KMS-11 (cell line): ENCODE data around the gene OBSCN.

Experiments
- H2AFZ ChIP-seq: fragments of 200-600 bp; sonication (generic); 2 replicates; pipeline ENCODE4 v1.6.1; 2016; ENCODE audit warnings: antibody characterized with exemption, mixed run types, low read depth
- H3K27ac ChIP-seq: fragments of 200-600 bp; sonication (generic); 2 replicates; pipeline ENCODE4 v1.6.1; 2016; ENCODE audit warnings: mild to moderate bottlenecking, mixed run types
- H3K27me3 ChIP-seq: fragments of 200-600 bp; sonication (generic); 2 replicates; pipeline ENCODE4 v1.6.1; 2017; ENCODE audit warnings: mild to moderate bottlenecking, low read depth, mixed run types, moderate library complexity; ENCODE audit not compliant: insufficient read depth
- H3K36me3 ChIP-seq: fragments of 200-600 bp; sonication (generic); 2 replicates; pipeline ENCODE4 v1.6.1; 2017; ENCODE audit warnings: mild to moderate bottlenecking, mixed run types; ENCODE audit not compliant: insufficient read depth
- H3K4me1 ChIP-seq: fragments of 200-600 bp; sonication (generic); 2 replicates; pipeline ENCODE4 v1.6.1; 2016; ENCODE audit warnings: mild to moderate bottlenecking, low read depth, mixed run types; ENCODE audit not compliant: poor library complexity, severe bottlenecking
- H3K4me2 ChIP-seq: fragments of 200-600 bp; sonication (generic); 2 replicates; pipeline ENCODE4 v1.7.0; 2016; ENCODE audit warnings: mild to moderate bottlenecking, mixed run types
- H3K4me3 ChIP-seq: fragments of 200-600 bp; sonication (generic); IDR thresholded peaks from 2 replicates; pipeline ENCODE4 v1.6.1; 2017; ENCODE audit warnings: low read depth, low read length, mixed read lengths; ENCODE audit not compliant: insufficient read depth
- H3K79me2 ChIP-seq: fragments of 200-600 bp; sonication (generic); 2 replicates; pipeline ENCODE4 v1.6.1; 2016; ENCODE audit warnings: low read depth, mixed run types; ENCODE audit not compliant: insufficient read depth
- H3K9ac ChIP-seq: fragments of 200-600 bp; sonication (generic); 2 replicates; pipeline ENCODE4 v1.6.1; 2016; ENCODE audit warnings: mild to moderate bottlenecking, mixed run types
- H4K20me1 ChIP-seq: fragments of 200-600 bp; sonication (generic); 2 replicates; pipeline ENCODE4 v1.6.1; 2016; ENCODE audit warnings: mild to moderate bottlenecking, mixed run types; ENCODE audit not compliant: insufficient read depth
- TF ChIP-seq, protein P1 (sequence below): fragments of 200-600 bp; sonication (generic); conservative IDR thresholded peaks from 2 replicates; pipeline ENCODE4 v1.6.1; 2017; ENCODE audit warnings: low read depth, mild to moderate bottlenecking, antibody characterized with exemption, low read length, moderate library complexity, mixed read lengths

OBSCN gene

DNA sequence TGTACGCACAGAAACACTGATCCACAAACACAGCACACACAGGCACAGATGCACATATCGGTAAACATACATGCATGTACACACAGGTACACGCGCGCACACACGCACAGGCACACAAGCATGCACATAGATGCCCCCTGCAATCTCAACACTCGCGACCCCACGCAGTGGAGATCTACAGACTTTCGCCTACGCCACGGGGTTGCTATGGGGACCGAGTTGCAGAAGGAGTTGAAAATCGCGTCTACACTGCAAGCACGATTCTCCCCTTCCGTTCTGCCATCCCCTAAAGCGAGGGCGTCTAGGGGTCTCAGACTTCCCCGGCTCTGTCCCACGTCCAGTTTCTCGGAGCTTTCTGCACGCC, 208.0 kb downstream of the OBSCN start:
- no peaks in the 10 kb centered on the region for H4K20me1 ChIP-seq
- H3K4me3 ChIP-seq = no peak overlapping the region
- no peaks in the 10 kb centered on the region for H3K36me3 ChIP-seq
- no peak overlapping the region for H3K4me2 ChIP-seq
- no peaks in the 10 kb centered on the region for H3K4me1 ChIP-seq
- no peak overlapping the region for H2AFZ ChIP-seq
- H3K27me3 ChIP-seq = no peaks in the 10 kb centered on the region
- no peaks in the 10 kb centered on the region for H3K79me2 ChIP-seq
- H3K27ac ChIP-seq = no peak overlapping the region
- TF ChIP-seq, protein P1, sequence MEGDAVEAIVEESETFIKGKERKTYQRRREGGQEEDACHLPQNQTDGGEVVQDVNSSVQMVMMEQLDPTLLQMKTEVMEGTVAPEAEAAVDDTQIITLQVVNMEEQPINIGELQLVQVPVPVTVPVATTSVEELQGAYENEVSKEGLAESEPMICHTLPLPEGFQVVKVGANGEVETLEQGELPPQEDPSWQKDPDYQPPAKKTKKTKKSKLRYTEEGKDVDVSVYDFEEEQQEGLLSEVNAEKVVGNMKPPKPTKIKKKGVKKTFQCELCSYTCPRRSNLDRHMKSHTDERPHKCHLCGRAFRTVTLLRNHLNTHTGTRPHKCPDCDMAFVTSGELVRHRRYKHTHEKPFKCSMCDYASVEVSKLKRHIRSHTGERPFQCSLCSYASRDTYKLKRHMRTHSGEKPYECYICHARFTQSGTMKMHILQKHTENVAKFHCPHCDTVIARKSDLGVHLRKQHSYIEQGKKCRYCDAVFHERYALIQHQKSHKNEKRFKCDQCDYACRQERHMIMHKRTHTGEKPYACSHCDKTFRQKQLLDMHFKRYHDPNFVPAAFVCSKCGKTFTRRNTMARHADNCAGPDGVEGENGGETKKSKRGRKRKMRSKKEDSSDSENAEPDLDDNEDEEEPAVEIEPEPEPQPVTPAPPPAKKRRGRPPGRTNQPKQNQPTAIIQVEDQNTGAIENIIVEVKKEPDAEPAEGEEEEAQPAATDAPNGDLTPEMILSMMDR = no peak
- H3K9ac ChIP-seq = no peak overlapping the region

GRCh38 chr1:228416217-228416933, 208.5 kb downstream of the OBSCN start, which contains the start of gene TRIM17:
TRIM17 (minus strand) TSS chr1:228416861; CDS start chr1:228415072, 1,789 bp downstream.
- Histone ChIP-seq H2AFZ (no peak within 1 kb of the TSS), H3K36me3 (no peaks in the 10 kb centered on the region), H4K20me1 (no peaks in the 10 kb centered on the region), H3K9ac (no peak within 1 kb of the TSS), H3K4me1 (no peaks in the 10 kb centered on the region), H3K4me3 (no peak within 1 kb of the TSS), H3K79me2 (no peaks in the 10 kb centered on the region), H3K4me2 (no peak within 1 kb of the TSS), H3K27ac (no peak within 1 kb of the TSS), H3K27me3 (no peaks in the 10 kb centered on the region)
- TF ChIP-seq, protein P1 = no peak

- H3K27ac ChIP-seq = no peak overlapping the region
- no peak overlapping the region for H3K4me2 ChIP-seq
- no peaks in the 10 kb centered on the region for H3K27me3 ChIP-seq
- no peak overlapping the region for H3K4me3 ChIP-seq
- H3K4me1 ChIP-seq = no peaks in the 10 kb centered on the region
- no peaks in the 10 kb centered on the region for H3K36me3 ChIP-seq
- H3K9ac ChIP-seq = no peak overlapping the region
- H3K79me2 ChIP-seq = no peaks in the 10 kb centered on the region
- TF ChIP-seq, protein P1 = no peak
- H2AFZ ChIP-seq = no peak overlapping the region
- no peaks in the 10 kb centered on the region for H4K20me1 ChIP-seq
These were observed 209.2 kb downstream of the OBSCN start for GRCh38 chr1:228417061-228417460.

GRCh38 chr1:228417483-228418203, 209.8 kb downstream of the OBSCN start:
- TF ChIP-seq, protein P1 = no peak
- H3K4me2 ChIP-seq = no peak overlapping the region
- no peak overlapping the region for H3K4me3 ChIP-seq
- no peaks in the 10 kb centered on the region for H3K79me2 ChIP-seq
- H3K36me3 ChIP-seq = no peaks in the 10 kb centered on the region
- H3K4me1 ChIP-seq = no peaks in the 10 kb centered on the region
- no peaks in the 10 kb centered on the region for H3K27me3 ChIP-seq
- no peak overlapping the region for H3K27ac ChIP-seq
- H3K9ac ChIP-seq = no peak overlapping the region
- no peak overlapping the region for H2AFZ ChIP-seq
- no peaks in the 10 kb centered on the region for H4K20me1 ChIP-seq
